A549 (cell line): ENCODE data around the gene TTF2. TPM values are rescaled to one million over a fixed set of nuclear protein-coding genes. Genes with fewer than 3 reads are reported as not detected.

Source experiments
- ATAC-seq, 2 experiments: fragments of 200-7000 bp in 1 of 2; fragments of >200 bp in 1 of 2; cut with Nextera tagmentation in 1 of 2; cut with Tn5 transposase in 1 of 2; 3 replicates each; pipeline versions ENCODE4 v1.8.0 to v1.9.1; 2018 to 2020; ENCODE audit warnings: mild to moderate bottlenecking in 1 of 2, moderate library complexity in 1 of 2
- CTCF ChIA-PET: fragments of 300-600 bp; sonication (Branson Sonifier 250); formaldehyde crosslinking; extraction: SDS; loops from one replicate; lab custom pipeline; 2021; ENCODE audit warnings: antibody characterized with exemption, inconsistent platforms; lab: Yijun Ruan, JAX
- POLR2A ChIA-PET: fragments of 350-600 bp; formaldehyde crosslinking; extraction: SDS; loops from one replicate; lab custom pipeline; 2021; ENCODE audit warnings: antibody characterized with exemption, inconsistent platforms; lab: Yijun Ruan, JAX
- DNase-seq, 2 experiments: peaks; one replicate each; pipeline versions ENCODE4 v3.0.0 to v3.0.0-alpha.2; 2011 to 2016; ENCODE audit warnings: low read depth in 1 of 2, low spot score in 1 of 2
- FAIRE-seq: peaks from 2 replicates; lab custom pipeline; 2011; peaks lifted over from hg19 to GRCh38; lab: Jason Lieb, UNC
- H3K27ac ChIP-seq, 2 experiments: fragments of >200 bp; sonication (Bioruptor Twin); formaldehyde crosslinking; 3 replicates each; pipeline ENCODE4 v1.5.1; 2016 to 2017
- H3K4me1 ChIP-seq: fragments of >200 bp; sonication (Bioruptor Twin); formaldehyde crosslinking; 3 replicates; pipeline ENCODE4 v1.6.1; 2016
- H3K4me2 ChIP-seq: fragments of >200 bp; sonication (Bioruptor Twin); formaldehyde crosslinking; 3 replicates; pipeline ENCODE4 v1.6.1; 2016
- H3K4me3 ChIP-seq: fragments of >200 bp; sonication (Bioruptor Twin); formaldehyde crosslinking; 3 replicates; pipeline ENCODE4 v1.5.1; 2016
- H3K9me3 ChIP-seq: fragments of >200 bp; sonication (Bioruptor Twin); formaldehyde crosslinking; 3 replicates; pipeline ENCODE4 v1.6.1; 2016
- CBX2 ChIP-seq: fragments of 200-600 bp; sonication (generic); IDR thresholded peaks from 2 replicates; pipeline ENCODE4 v1.6.1; 2016; ENCODE audit warnings: low read depth, mild to moderate bottlenecking, borderline replicate concordance
- CBX8 ChIP-seq: fragments of 200-600 bp; sonication (generic); IDR thresholded peaks from 2 replicates; pipeline ENCODE4 v1.6.1; 2016
- ESRRA ChIP-seq: fragments of 150-350 bp; IDR thresholded peaks from 2 replicates; pipeline ENCODE4 v1.6.1; 2014; ENCODE audit warnings: mild to moderate bottlenecking, low read length, borderline replicate concordance
- FOSL2 ChIP-seq, 2 experiments: fragments of 450-650 bp in 1 of 2; fragments of >200 bp in 1 of 2; sonication (Bioruptor Twin) in 1 of 2; formaldehyde crosslinking; IDR thresholded peaks; 2 replicates each; pipeline versions ENCODE4 v1.5.0 to v1.6.1; 2016 to 2020; ENCODE audit warnings: mild to moderate bottlenecking in 1 of 2, moderate library complexity in 1 of 2
- GATA3 ChIP-seq: IDR thresholded peaks from 2 replicates; pipeline ENCODE4 v1.6.1; 2012; ENCODE audit warnings: borderline replicate concordance
- JUN ChIP-seq, 2 experiments: fragments of >200 bp; sonication (Bioruptor Twin); formaldehyde crosslinking; IDR thresholded peaks; 2 replicates in 1 of 2; 3 replicates in 1 of 2; pipeline ENCODE4 v1.6.1; 2016 to 2017
- KDM1A ChIP-seq: fragments of 200-600 bp; sonication (generic); IDR thresholded peaks from 2 replicates; pipeline ENCODE4 v1.6.1; 2016; ENCODE audit warnings: low read depth, mild to moderate bottlenecking
- KDM5A ChIP-seq: fragments of 200-600 bp; sonication (generic); IDR thresholded peaks from 2 replicates; pipeline ENCODE4 v1.6.1; 2016; ENCODE audit warnings: antibody characterized with exemption, mild to moderate bottlenecking
- NFE2L2 ChIP-seq: fragments of 150-350 bp; conservative IDR thresholded peaks from 2 replicates; pipeline ENCODE4 v1.6.1; 2014; ENCODE audit warnings: low read length
- PHF8 ChIP-seq: fragments of 200-600 bp; sonication (generic); IDR thresholded peaks from 2 replicates; pipeline ENCODE4 v1.6.1; 2016; ENCODE audit warnings: low read depth, mild to moderate bottlenecking, antibody characterized with exemption, moderate library complexity, borderline replicate concordance
- POLR2A ChIP-seq: IDR thresholded peaks from 2 replicates; pipeline ENCODE4 v1.6.1; 2012; ENCODE audit warnings: mild to moderate bottlenecking, low read length
- POLR2AphosphoS2 ChIP-seq: conservative IDR thresholded peaks from 2 replicates; pipeline ENCODE4 v1.6.1; 2012; ENCODE audit warnings: low read length, improper control_type of control experiment, inconsistent platforms
- SMC3 ChIP-seq: fragments of >200 bp; sonication (Bioruptor Twin); formaldehyde crosslinking; IDR thresholded peaks from 3 replicates; pipeline ENCODE4 v1.6.1; 2018; ENCODE audit warnings: inconsistent platforms
- SREBF2 ChIP-seq: fragments of 450-650 bp; IDR thresholded peaks from 2 replicates; pipeline ENCODE4 v1.6.1; 2014; ENCODE audit warnings: mild to moderate bottlenecking, moderate library complexity
- TFCP2L1 ChIP-seq: fragments of 250-450 bp; sonication (Bioruptor Pico); IDR thresholded peaks from 2 replicates; pipeline ENCODE4 v1.5.0; 2021; ENCODE audit warnings: mild to moderate bottlenecking
- ZC3H11A ChIP-seq: fragments of 450-650 bp; IDR thresholded peaks from 2 replicates; pipeline ENCODE4 v1.6.1; 2014; ENCODE audit warnings: antibody characterized with exemption, mild to moderate bottlenecking
- ZNF302 ChIP-seq: fragments of 250-450 bp; sonication (Bioruptor Pico); IDR thresholded peaks from 2 replicates; pipeline ENCODE4 v1.9.0; 2021; ENCODE audit warnings: inconsistent platforms, mild to moderate bottlenecking, moderate library complexity
- WGBS: methylation state at CpG from one replicate; pipeline ENCODE4 v1.1.6; 2017; ENCODE audit errors: missing lambda C conversion rate; 5-methylcytosine and 5-hydroxymethylcytosine counted together
- polyA plus RNA-seq, 4 experiments: library from polyadenylated mRNA; depleted of rRNA in 3 of 4; stranded (reverse); fragments of >200 nt; fragmentation: RNase III in 1 of 4; extraction: RNeasy Plus Mini Kit Qiagen cat#74134 plus additional on column Dnase treatment in 1 of 4; gene quantifications; 2 replicates in 3 of 4; 3 replicates in 1 of 4; pipeline ENCODE4 v1.2.3, GENCODE V29; 2011 to 2017
- TF ChIP-seq, protein P1 (sequence below): IDR thresholded peaks from 2 replicates; pipeline ENCODE4 v1.6.1; 2012; ENCODE audit warnings: low read depth, borderline replicate concordance
- TF ChIP-seq, protein P2 (sequence below): fragments of 250-450 bp; sonication (Bioruptor Pico); IDR thresholded peaks from 2 replicates; pipeline ENCODE4 v1.5.0; 2021; ENCODE audit warnings: mild to moderate bottlenecking, moderate library complexity, borderline replicate concordance
- TF ChIP-seq, protein P3 (sequence below): IDR thresholded peaks from 2 replicates; pipeline ENCODE4 v1.6.1; 2012
- TF ChIP-seq, protein P4 (sequence below): fragments of 200-600 bp; sonication (generic); IDR thresholded peaks from 2 replicates; pipeline ENCODE4 v1.6.1; 2016; ENCODE audit warnings: antibody characterized with exemption, mild to moderate bottlenecking, moderate library complexity
- TF ChIP-seq, protein P5 (sequence below): fragments of >200 bp; sonication (Bioruptor Twin); formaldehyde crosslinking; IDR thresholded peaks from 2 replicates; pipeline ENCODE4 v1.6.1; 2016

TTF2 gene
- polyA plus RNA-seq, 2 of the 4 experiments (the other 2 are of a cell fraction), result 16.5 to 26.6 TPM

DNA sequence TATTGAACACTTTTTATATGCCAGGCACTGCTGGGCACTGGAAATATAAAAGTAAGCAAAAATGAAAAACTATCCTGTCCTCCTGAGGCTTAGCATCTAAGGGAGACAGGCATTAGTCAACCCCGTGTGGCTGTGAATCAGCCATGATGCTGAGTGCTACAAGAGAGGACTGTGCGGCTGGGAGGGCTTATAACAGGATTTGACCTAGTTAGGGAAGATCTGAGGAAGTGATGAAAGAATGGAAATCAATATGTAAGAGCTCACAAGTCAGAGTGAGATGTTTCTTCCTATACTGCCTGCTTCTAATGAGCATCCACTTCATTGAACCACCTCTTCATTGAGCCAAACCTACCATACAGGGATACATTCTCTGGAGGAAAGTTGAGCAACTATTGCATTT, 46.4 kb downstream of the TTF2 start (continued):
- TF ChIP-seq, protein P1, sequence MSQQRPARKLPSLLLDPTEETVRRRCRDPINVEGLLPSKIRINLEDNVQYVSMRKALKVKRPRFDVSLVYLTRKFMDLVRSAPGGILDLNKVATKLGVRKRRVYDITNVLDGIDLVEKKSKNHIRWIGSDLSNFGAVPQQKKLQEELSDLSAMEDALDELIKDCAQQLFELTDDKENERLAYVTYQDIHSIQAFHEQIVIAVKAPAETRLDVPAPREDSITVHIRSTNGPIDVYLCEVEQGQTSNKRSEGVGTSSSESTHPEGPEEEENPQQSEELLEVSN, result no peak
- TF ChIP-seq PHF8, result no peak
- no peak for TF ChIP-seq POLR2A
- TF ChIP-seq, all 56 proteins: peak for 0

DNA sequence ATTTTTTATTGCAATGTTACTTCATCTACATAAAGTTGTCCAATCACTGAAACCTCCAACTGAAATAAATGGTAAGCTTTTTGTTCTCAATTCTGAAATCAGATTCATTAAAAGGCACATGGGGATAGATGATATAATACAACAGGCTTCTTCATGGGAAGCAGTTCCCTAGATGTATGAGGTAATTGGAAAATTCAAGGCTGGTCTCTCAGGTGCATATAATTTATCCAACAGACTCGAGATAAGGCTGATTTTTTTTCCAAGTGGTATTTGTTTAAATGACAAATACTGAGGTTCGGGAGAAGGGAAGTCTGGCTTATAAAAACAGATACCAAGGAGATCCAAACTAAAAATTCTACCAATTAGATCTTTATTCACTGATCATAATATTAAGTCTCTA, 47.2 kb downstream of the TTF2 start:
- TF ChIP-seq KDM1A (no peak), KDM5A (no peak), NFE2L2 (no peak), CBX8 (no peak), POLR2A (no peak), SREBF2 (no peak), SMC3 (no peak), CBX2 (no peak), TFCP2L1 (CRISPR knock-in tag) (no peak), JUN (IDR thresholded peaks at IDR 0.05) (no peak), GATA3 (no peak), ZC3H11A (no peak), POLR2AphosphoS2 (no peak), ESRRA (no peak), ZNF302 (CRISPR knock-in tag) (no peak), FOSL2 (IDR thresholded peaks at IDR 0.05) (no peak), FOSL2 (CRISPR knock-in tag; IDR thresholded peaks at IDR 0.05) (no peak)
- TF ChIP-seq, protein P2, sequence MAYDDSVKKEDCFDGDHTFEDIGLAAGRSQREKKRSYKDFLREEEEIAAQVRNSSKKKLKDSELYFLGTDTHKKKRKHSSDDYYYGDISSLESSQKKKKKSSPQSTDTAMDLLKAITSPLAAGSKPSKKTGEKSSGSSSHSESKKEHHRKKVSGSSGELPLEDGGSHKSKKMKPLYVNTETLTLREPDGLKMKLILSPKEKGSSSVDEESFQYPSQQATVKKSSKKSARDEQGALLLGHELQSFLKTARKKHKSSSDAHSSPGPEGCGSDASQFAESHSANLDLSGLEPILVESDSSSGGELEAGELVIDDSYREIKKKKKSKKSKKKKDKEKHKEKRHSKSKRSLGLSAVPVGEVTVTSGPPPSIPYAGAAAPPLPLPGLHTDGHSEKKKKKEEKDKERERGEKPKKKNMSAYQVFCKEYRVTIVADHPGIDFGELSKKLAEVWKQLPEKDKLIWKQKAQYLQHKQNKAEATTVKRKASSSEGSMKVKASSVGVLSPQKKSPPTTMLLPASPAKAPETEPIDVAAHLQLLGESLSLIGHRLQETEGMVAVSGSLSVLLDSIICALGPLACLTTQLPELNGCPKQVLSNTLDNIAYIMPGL (CRISPR knock-in tag), result no peak
- TF ChIP-seq, protein P3, sequence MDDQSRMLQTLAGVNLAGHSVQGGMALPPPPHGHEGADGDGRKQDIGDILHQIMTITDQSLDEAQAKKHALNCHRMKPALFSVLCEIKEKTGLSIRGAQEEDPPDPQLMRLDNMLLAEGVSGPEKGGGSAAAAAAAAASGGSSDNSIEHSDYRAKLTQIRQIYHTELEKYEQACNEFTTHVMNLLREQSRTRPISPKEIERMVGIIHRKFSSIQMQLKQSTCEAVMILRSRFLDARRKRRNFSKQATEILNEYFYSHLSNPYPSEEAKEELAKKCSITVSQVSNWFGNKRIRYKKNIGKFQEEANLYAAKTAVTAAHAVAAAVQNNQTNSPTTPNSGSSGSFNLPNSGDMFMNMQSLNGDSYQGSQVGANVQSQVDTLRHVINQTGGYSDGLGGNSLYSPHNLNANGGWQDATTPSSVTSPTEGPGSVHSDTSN, result no peak
- TF ChIP-seq, protein P4, sequence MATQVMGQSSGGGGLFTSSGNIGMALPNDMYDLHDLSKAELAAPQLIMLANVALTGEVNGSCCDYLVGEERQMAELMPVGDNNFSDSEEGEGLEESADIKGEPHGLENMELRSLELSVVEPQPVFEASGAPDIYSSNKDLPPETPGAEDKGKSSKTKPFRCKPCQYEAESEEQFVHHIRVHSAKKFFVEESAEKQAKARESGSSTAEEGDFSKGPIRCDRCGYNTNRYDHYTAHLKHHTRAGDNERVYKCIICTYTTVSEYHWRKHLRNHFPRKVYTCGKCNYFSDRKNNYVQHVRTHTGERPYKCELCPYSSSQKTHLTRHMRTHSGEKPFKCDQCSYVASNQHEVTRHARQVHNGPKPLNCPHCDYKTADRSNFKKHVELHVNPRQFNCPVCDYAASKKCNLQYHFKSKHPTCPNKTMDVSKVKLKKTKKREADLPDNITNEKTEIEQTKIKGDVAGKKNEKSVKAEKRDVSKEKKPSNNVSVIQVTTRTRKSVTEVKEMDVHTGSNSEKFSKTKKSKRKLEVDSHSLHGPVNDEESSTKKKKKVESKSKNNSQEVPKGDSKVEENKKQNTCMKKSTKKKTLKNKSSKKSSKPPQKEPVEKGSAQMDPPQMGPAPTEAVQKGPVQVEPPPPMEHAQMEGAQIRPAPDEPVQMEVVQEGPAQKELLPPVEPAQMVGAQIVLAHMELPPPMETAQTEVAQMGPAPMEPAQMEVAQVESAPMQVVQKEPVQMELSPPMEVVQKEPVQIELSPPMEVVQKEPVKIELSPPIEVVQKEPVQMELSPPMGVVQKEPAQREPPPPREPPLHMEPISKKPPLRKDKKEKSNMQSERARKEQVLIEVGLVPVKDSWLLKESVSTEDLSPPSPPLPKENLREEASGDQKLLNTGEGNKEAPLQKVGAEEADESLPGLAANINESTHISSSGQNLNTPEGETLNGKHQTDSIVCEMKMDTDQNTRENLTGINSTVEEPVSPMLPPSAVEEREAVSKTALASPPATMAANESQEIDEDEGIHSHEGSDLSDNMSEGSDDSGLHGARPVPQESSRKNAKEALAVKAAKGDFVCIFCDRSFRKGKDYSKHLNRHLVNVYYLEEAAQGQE, result no peak
- TF ChIP-seq, protein P5, sequence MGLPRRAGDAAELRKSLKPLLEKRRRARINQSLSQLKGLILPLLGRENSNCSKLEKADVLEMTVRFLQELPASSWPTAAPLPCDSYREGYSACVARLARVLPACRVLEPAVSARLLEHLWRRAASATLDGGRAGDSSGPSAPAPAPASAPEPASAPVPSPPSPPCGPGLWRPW, result no peak
- Histone ChIP-seq H3K9me3 (no peaks in the 10 kb centered on the region), H3K4me3 (no peak overlapping the region), H3K4me2 (no peak overlapping the region), H3K27ac (no peak overlapping the region), H3K4me1 (no peaks in the 10 kb centered on the region)
- ATAC-seq (no peak), FAIRE-seq (no peak), DNase-seq (no peak)
- 98% methylated on average over 2 of the region's 2 CpGs for WGBS
- ChIA-PET CTCF (interaction anchor here (1.0 to 1.4 kb wide), 4 partner anchors 8 to 177 kb away, joined by 3 to 5 read pairs (median 4); no protein-coding TSS in a partner anchor), POLR2A (no interaction called here)
